ENCODE results near the gene KCNIP4. TPM values are rescaled to one million over a fixed set of nuclear protein-coding genes. Genes with fewer than 3 reads are reported as not detected.

The KCNIP4 gene
- total and polyA plus RNA-seq, 10 of the 15 experiments (the other 5 are each of a cell fraction or from before 2014, with no cell fraction given): 0.03 to 0.23 (median 0.13) TPM; not detected in 7

DNA sequence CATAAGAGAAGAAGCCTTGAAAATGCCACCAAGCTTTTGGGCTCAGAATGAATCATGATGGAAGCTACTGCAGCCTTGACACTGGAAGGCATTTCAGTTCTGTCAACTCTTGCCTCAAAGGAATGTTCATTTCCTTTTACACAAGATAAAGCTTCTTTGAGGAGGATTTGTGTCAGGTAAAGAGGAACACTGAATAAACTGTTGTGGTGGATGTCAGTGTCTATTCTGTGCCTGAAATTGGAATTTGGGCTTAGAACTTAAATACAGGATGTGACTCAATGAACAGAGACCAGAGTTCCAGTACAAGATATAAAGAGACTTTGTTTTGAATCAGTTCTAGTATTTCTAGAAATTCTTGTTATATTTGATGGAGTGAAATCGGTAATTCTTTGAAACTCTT is 935.1 kb downstream of the KCNIP4 start:
- Histone ChIP-seq H3K27ac (ENCODE audit: control insufficient read depth, insufficient read depth) (no peak overlapping the region), H3K4me3 (no peak overlapping the region), H2AFZ (ENCODE audit: control insufficient read depth, low read depth, low read length) (no peak overlapping the region), H3K4me2 (ENCODE audit: control insufficient read depth, insufficient read depth) (no peak overlapping the region), H3K79me2 (ENCODE audit: control insufficient read depth, insufficient read depth, low read length) (no peaks in the 10 kb centered on the region), H3K9ac (ENCODE audit: control insufficient read depth, insufficient read depth, low read length) (no peak overlapping the region), H4K20me1 (ENCODE audit: control insufficient read depth, insufficient read depth) (no peaks in the 10 kb centered on the region), H3K9me3 (replicated peaks; ENCODE audit: control insufficient read depth, insufficient read depth, low read length) (no peaks in the 10 kb centered on the region), H3K36me3 (ENCODE audit: control insufficient read depth in 2 of 2, insufficient read depth in 2 of 2, low read length in 1 of 2) (no peaks in the 10 kb centered on the region), H3K27me3 (replicated peaks in 1 of 2; ENCODE audit: control insufficient read depth in 2 of 2, insufficient read depth in 2 of 2, low read length in 1 of 2) (no peaks in the 10 kb centered on the region), H3K4me1 (ENCODE audit: control insufficient read depth, insufficient read depth, low read length) (no peaks in the 10 kb centered on the region)
- TF ChIP-seq BCL11A (IDR thresholded peaks at IDR 0.05; ENCODE audit: low read depth, low read length): no peak
- no peak for TF ChIP-seq MEF2B (IDR thresholded peaks at IDR 0.05; ENCODE audit: partially characterized antibody, poor library complexity, severe bottlenecking)
- no peak for TF ChIP-seq MYB (IDR thresholded peaks at IDR 0.05; ENCODE audit: borderline replicate concordance, low read depth, low read length)
- TF ChIP-seq IRF5 (IDR thresholded peaks at IDR 0.05; ENCODE audit: borderline replicate concordance): no peak
- no peak for TF ChIP-seq ZSCAN29 (IDR thresholded peaks at IDR 0.05)
- intact Hi-C loops (cut with micrococcal nuclease; ENCODE audit: unreplicated experiment): no loop called here
- 0% methylated on average over 1 of the region's 1 CpG for WGBS (ENCODE audit: insufficient coverage, insufficient replicate concordance, low lambda C conversion rate, missing lambda C conversion rate)
- no TSS peak for BruUV-seq (replicated peaks)
- ATAC-seq: no peak
- POLR2A ChIA-PET: no interaction called here
- in situ Hi-C loops (cut with MboI): no loop called here
- SMC1A ChIA-PET (ENCODE audit: uncharacterized antibody, unreplicated experiment): interaction anchor here (1.2 kb wide), 1 partner anchor 13 kb away, joined by 4 read pairs; no protein-coding TSS in a partner anchor
- FAIRE-seq: no peak
- CTCF ChIA-PET: interaction anchor here (1.4 kb wide), 1 partner anchor 11 kb away, joined by 3 read pairs; no protein-coding TSS in a partner anchor
- RAD21 ChIA-PET (ENCODE audit: unreplicated experiment): no interaction called here
- DNase-seq (ENCODE audit: low read depth, low spot score): no peak

- no peak for DNase-seq (ENCODE audit: low read depth, low spot score)
- Histone ChIP-seq H3K27ac (ENCODE audit: control insufficient read depth, insufficient read depth) (no peak overlapping the region), H3K36me3 (ENCODE audit: control insufficient read depth in 2 of 2, insufficient read depth in 2 of 2, low read length in 1 of 2) (no peaks in the 10 kb centered on the region), H3K9me3 (replicated peaks; ENCODE audit: control insufficient read depth, insufficient read depth, low read length) (no peaks in the 10 kb centered on the region), H3K4me1 (ENCODE audit: control insufficient read depth, insufficient read depth, low read length) (no peaks in the 10 kb centered on the region), H4K20me1 (ENCODE audit: control insufficient read depth, insufficient read depth) (no peaks in the 10 kb centered on the region), H3K27me3 (replicated peaks in 1 of 2; ENCODE audit: control insufficient read depth in 2 of 2, insufficient read depth in 2 of 2, low read length in 1 of 2) (no peaks in the 10 kb centered on the region), H3K9ac (ENCODE audit: control insufficient read depth, insufficient read depth, low read length) (no peak overlapping the region), H3K4me3 (no peak overlapping the region), H3K79me2 (ENCODE audit: control insufficient read depth, insufficient read depth, low read length) (no peaks in the 10 kb centered on the region), H2AFZ (ENCODE audit: control insufficient read depth, low read depth, low read length) (no peak overlapping the region), H3K4me2 (ENCODE audit: control insufficient read depth, insufficient read depth) (no peak overlapping the region)
- ChIA-PET RAD21 (ENCODE audit: unreplicated experiment) (no interaction called here), CTCF (no interaction called here), POLR2A (no interaction called here), SMC1A (ENCODE audit: uncharacterized antibody, unreplicated experiment) (interaction anchor here (1.2 kb wide), 1 partner anchor 13 kb away, joined by 4 read pairs; no protein-coding TSS in a partner anchor)
- WGBS (ENCODE audit: insufficient coverage, insufficient replicate concordance, low lambda C conversion rate, missing lambda C conversion rate): 0% methylated on average over 3 of the region's 3 CpGs
- FAIRE-seq: no peak
- ATAC-seq: no peak
- in situ Hi-C loops (cut with MboI) (no loop called here), intact Hi-C loops (cut with micrococcal nuclease; ENCODE audit: unreplicated experiment) (no loop called here)
- no TSS peak for BruUV-seq (replicated peaks)
- TF ChIP-seq JUNB (IDR thresholded peaks at IDR 0.05) (no peak), ZZZ3 (IDR thresholded peaks at IDR 0.05; ENCODE audit: control insufficient read depth, insufficient read length, low read depth) (no peak), BRCA1 (IDR thresholded peaks at IDR 0.05; ENCODE audit: low read depth, low read length) (no peak), USF2 (IDR thresholded peaks at IDR 0.05; ENCODE audit: borderline replicate concordance, low read depth, low read length) (no peak), EED (IDR thresholded peaks at IDR 0.05; ENCODE audit: low read depth) (no peak), ZNF622 (IDR thresholded peaks at IDR 0.05) (no peak), SMC3 (IDR thresholded peaks at IDR 0.05; ENCODE audit: borderline replicate concordance, low read length) (no peak), SIN3A (IDR thresholded peaks at IDR 0.05; ENCODE audit: low read depth, low read length) (no peak), SP1 (IDR thresholded peaks at IDR 0.05; ENCODE audit: low read depth, low read length) (no peak)
- TF ChIP-seq, protein P1, sequence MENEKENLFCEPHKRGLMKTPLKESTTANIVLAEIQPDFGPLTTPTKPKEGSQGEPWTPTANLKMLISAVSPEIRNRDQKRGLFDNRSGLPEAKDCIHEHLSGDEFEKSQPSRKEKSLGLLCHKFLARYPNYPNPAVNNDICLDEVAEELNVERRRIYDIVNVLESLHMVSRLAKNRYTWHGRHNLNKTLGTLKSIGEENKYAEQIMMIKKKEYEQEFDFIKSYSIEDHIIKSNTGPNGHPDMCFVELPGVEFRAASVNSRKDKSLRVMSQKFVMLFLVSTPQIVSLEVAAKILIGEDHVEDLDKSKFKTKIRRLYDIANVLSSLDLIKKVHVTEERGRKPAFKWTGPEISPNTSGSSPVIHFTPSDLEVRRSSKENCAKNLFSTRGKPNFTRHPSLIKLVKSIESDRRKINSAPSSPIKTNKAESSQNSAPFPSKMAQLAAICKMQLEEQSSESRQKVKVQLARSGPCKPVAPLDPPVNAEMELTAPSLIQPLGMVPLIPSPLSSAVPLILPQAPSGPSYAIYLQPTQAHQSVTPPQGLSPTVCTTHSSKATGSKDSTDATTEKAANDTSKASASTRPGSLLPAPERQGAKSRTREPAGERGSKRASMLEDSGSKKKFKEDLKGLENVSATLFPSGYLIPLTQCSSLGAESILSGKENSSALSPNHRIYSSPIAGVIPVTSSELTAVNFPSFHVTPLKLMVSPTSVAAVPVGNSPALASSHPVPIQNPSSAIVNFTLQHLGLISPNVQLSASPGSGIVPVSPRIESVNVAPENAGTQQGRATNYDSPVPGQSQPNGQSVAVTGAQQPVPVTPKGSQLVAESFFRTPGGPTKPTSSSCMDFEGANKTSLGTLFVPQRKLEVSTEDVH (IDR thresholded peaks at IDR 0.05; ENCODE audit: low read depth, partially characterized antibody): no peak
Measured at GRCh38 chr4:21012851-21013331, 935.7 kb downstream of the KCNIP4 start.

Data from GM12878 (cell line).